Neural cell (in vitro differentiated cells): Measurements from ENCODE around the gene MSI2. TPM values are rescaled to one million over a fixed set of nuclear protein-coding genes. Genes with fewer than 3 reads are reported as not detected.

ENCODE experiments used
- H2AFZ ChIP-seq: fragments of 200-600, 300-800 bp; sonication (generic), shearing (Covaris generic); 2 replicates; pipeline ENCODE4 v1.6.0; 2014; ENCODE audit warnings: low read depth, mild to moderate bottlenecking, antibody characterized with exemption, low read length, moderate library complexity
- H3F3A ChIP-seq: fragments of 200-600 bp; shearing (Covaris generic); 2 replicates; pipeline ENCODE4 v1.6.1; 2016; ENCODE audit warnings: mild to moderate bottlenecking, moderate library complexity, mixed read lengths, antibody characterized with exemption, low read length; ENCODE audit not compliant: insufficient read depth, poor library complexity, severe bottlenecking
- H3K27ac ChIP-seq: fragments of 200-600, 300-800 bp; sonication (generic), shearing (Covaris generic); 2 replicates; pipeline ENCODE4 v1.5.1; 2014; ENCODE audit warnings: mild to moderate bottlenecking, low read length, moderate library complexity
- H3K27me3 ChIP-seq: fragments of 300-800, 200-600 bp; sonication (generic), shearing (Covaris generic); 2 replicates; pipeline ENCODE4 v1.6.0; 2014; ENCODE audit warnings: mild to moderate bottlenecking, low read depth, low read length, moderate library complexity; ENCODE audit not compliant: insufficient read depth
- H3K36me3 ChIP-seq: fragments of 300-800, 200-600 bp; sonication (generic), shearing (Covaris generic); 2 replicates; pipeline ENCODE4 v1.5.1; 2014; ENCODE audit warnings: mild to moderate bottlenecking, antibody characterized with exemption, low read length, moderate library complexity; ENCODE audit not compliant: insufficient read depth
- H3K4me2 ChIP-seq: fragments of 300-800, 200-600 bp; sonication (generic), shearing (Covaris generic); 2 replicates; pipeline ENCODE4 v1.6.0; 2014; ENCODE audit warnings: mild to moderate bottlenecking, low read length
- H3K4me3 ChIP-seq: fragments of 300-800, 200-600 bp; sonication (generic), shearing (Covaris generic); 2 replicates; pipeline ENCODE4 v1.5.1; 2014; ENCODE audit warnings: mild to moderate bottlenecking, low read length, moderate library complexity
- H3K79me2 ChIP-seq: fragments of 200-600 bp; shearing (Covaris generic); replicated peaks from 2 replicates; pipeline ENCODE4 v1.6.0; 2014; ENCODE audit warnings: mild to moderate bottlenecking, low read length, moderate library complexity; ENCODE audit not compliant: insufficient read depth
- H3K9ac ChIP-seq: fragments of 300-800, 200-600 bp; sonication (generic), shearing (Covaris generic); 2 replicates; pipeline ENCODE4 v1.6.1; 2016; ENCODE audit warnings: mild to moderate bottlenecking, low read length, mixed read lengths
- H3K9me2 ChIP-seq: fragments of 200-600 bp; shearing (Covaris generic); 2 replicates; pipeline ENCODE4 v1.6.1; 2016; ENCODE audit warnings: mild to moderate bottlenecking, low read length, mixed read lengths; ENCODE audit not compliant: insufficient read depth
- H3K9me3 ChIP-seq: fragments of 200-600, 300-800 bp; sonication (generic), shearing (Covaris generic); 2 replicates; pipeline ENCODE4 v1.6.1; 2016; ENCODE audit warnings: mild to moderate bottlenecking, mixed run types, low read length, moderate library complexity, mixed read lengths
- H4K20me1 ChIP-seq: fragments of 200-600 bp; shearing (Covaris generic); 2 replicates; pipeline ENCODE4 v1.6.1; 2016; ENCODE audit warnings: mild to moderate bottlenecking, mixed run types; ENCODE audit not compliant: insufficient read depth
- EP300 ChIP-seq: fragments of 450-650 bp; conservative IDR thresholded peaks from 2 replicates; pipeline ENCODE4 v1.6.1; 2014; ENCODE audit warnings: antibody characterized with exemption, mild to moderate bottlenecking, moderate library complexity; ENCODE audit not compliant: poor library complexity, severe bottlenecking
- EZH2 ChIP-seq: fragments of 200-600, 300-800 bp; shearing (Covaris generic), sonication (generic); IDR thresholded peaks from 2 replicates; pipeline ENCODE4 v1.6.1; 2014; ENCODE audit warnings: antibody characterized with exemption, low read length, borderline replicate concordance, mild to moderate bottlenecking; ENCODE audit not compliant: insufficient read depth, poor library complexity, severe bottlenecking
- MXI1 ChIP-seq: fragments of 450-650 bp; conservative IDR thresholded peaks from 2 replicates; pipeline ENCODE4 v1.6.1; 2014; ENCODE audit warnings: antibody characterized with exemption, mild to moderate bottlenecking; ENCODE audit not compliant: poor library complexity, severe bottlenecking
- POLR2AphosphoS5 ChIP-seq: IDR thresholded peaks from 2 replicates; pipeline ENCODE4 v1.6.1; 2012
- RAD21 ChIP-seq: fragments of 450-650 bp; conservative IDR thresholded peaks from 2 replicates; pipeline ENCODE4 v1.6.1; 2014; ENCODE audit warnings: antibody characterized with exemption, mild to moderate bottlenecking, moderate library complexity
- SMC3 ChIP-seq: fragments of 450-650 bp; conservative IDR thresholded peaks from 2 replicates; pipeline ENCODE4 v1.6.1; 2014; ENCODE audit warnings: antibody characterized with exemption, mild to moderate bottlenecking, moderate library complexity; ENCODE audit not compliant: poor library complexity
- TAF1 ChIP-seq: IDR thresholded peaks from 2 replicates; pipeline ENCODE4 v1.6.1; 2012; ENCODE audit warnings: low read depth
- polyA plus RNA-seq: library from polyadenylated mRNA; depleted of rRNA; stranded (reverse); fragments of >200 nt; gene quantifications from 2 replicates; pipeline ENCODE4 v1.2.3, GENCODE V29; 2014
- TF ChIP-seq, protein P1 (sequence below): fragments of 450-650 bp; IDR thresholded peaks from 2 replicates; pipeline ENCODE4 v1.5.1; 2014; ENCODE audit warnings: antibody characterized with exemption, mild to moderate bottlenecking, moderate library complexity; ENCODE audit not compliant: poor library complexity, severe bottlenecking
- TF ChIP-seq, protein P2 (sequence below): IDR thresholded peaks from 2 replicates; pipeline ENCODE4 v1.6.1; 2012; ENCODE audit warnings: borderline replicate concordance

The MSI2 gene
- polyA plus RNA-seq, 1 donor from 2014 or later = 61.4 TPM

DNA sequence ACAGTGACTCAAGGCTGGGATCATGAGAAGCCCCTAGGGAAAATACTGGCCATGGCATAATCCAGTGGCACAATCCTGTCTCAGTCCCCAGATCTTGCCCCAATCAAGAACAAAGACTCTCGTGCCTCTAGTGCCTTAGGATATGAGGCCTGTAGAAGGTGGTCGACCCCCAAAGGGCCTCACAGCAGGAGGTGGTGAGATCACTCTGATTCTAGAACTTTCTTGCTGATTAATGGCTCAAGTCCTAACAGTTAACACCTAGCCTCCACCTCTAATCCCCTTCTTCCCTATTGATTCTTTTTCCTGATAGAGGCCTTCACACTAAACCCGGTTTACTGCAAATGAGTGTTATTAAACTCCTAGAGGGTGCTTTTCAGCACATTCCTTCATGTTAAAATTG lies 312.0 kb downstream of the MSI2 start:
- Histone ChIP-seq H3K9me3 (no peaks in the 10 kb centered on the region), H3K27ac (no peak overlapping the region), H3F3A (no peaks in the 10 kb centered on the region), H3K4me2 (no peak overlapping the region), H3K9ac (no peak overlapping the region), H3K9me2 (no peaks in the 10 kb centered on the region), H2AFZ (no peak overlapping the region), H4K20me1 (no peaks in the 10 kb centered on the region), H3K27me3 (no peaks in the 10 kb centered on the region), H3K79me2 (peaks cover 19% of the 10 kb centered on the region), H3K36me3 (no peaks in the 10 kb centered on the region), H3K4me3 (no peak overlapping the region)
- TF ChIP-seq RAD21 = no peak
- no peak for TF ChIP-seq EP300
- no peak for TF ChIP-seq POLR2AphosphoS5
- no peak for TF ChIP-seq EZH2
- TF ChIP-seq, protein P1, sequence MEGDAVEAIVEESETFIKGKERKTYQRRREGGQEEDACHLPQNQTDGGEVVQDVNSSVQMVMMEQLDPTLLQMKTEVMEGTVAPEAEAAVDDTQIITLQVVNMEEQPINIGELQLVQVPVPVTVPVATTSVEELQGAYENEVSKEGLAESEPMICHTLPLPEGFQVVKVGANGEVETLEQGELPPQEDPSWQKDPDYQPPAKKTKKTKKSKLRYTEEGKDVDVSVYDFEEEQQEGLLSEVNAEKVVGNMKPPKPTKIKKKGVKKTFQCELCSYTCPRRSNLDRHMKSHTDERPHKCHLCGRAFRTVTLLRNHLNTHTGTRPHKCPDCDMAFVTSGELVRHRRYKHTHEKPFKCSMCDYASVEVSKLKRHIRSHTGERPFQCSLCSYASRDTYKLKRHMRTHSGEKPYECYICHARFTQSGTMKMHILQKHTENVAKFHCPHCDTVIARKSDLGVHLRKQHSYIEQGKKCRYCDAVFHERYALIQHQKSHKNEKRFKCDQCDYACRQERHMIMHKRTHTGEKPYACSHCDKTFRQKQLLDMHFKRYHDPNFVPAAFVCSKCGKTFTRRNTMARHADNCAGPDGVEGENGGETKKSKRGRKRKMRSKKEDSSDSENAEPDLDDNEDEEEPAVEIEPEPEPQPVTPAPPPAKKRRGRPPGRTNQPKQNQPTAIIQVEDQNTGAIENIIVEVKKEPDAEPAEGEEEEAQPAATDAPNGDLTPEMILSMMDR = no peak
- TF ChIP-seq, protein P2, sequence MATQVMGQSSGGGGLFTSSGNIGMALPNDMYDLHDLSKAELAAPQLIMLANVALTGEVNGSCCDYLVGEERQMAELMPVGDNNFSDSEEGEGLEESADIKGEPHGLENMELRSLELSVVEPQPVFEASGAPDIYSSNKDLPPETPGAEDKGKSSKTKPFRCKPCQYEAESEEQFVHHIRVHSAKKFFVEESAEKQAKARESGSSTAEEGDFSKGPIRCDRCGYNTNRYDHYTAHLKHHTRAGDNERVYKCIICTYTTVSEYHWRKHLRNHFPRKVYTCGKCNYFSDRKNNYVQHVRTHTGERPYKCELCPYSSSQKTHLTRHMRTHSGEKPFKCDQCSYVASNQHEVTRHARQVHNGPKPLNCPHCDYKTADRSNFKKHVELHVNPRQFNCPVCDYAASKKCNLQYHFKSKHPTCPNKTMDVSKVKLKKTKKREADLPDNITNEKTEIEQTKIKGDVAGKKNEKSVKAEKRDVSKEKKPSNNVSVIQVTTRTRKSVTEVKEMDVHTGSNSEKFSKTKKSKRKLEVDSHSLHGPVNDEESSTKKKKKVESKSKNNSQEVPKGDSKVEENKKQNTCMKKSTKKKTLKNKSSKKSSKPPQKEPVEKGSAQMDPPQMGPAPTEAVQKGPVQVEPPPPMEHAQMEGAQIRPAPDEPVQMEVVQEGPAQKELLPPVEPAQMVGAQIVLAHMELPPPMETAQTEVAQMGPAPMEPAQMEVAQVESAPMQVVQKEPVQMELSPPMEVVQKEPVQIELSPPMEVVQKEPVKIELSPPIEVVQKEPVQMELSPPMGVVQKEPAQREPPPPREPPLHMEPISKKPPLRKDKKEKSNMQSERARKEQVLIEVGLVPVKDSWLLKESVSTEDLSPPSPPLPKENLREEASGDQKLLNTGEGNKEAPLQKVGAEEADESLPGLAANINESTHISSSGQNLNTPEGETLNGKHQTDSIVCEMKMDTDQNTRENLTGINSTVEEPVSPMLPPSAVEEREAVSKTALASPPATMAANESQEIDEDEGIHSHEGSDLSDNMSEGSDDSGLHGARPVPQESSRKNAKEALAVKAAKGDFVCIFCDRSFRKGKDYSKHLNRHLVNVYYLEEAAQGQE = no peak
- no peak for TF ChIP-seq TAF1
- no peak for TF ChIP-seq SMC3
- TF ChIP-seq MXI1 = no peak

DNA sequence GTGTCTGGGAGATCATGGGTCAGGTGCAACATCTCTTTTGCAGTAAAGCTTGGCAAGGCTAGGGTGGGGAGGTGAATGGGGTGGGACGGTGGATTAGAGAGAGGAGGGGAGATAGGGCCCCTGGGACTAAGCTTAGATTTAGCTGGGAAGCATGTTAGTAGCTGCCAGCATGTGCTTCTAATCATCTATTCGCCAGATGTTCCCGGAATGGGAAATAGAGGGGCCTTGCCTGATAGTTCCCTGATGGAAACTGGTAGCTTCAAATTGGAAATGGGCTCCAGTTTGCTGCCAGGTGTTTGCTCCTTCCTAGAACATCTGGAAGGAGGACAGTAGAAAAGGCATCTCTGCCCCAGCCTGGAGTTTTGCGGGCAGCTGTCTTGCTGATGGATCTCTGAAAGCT lies 312.7 kb downstream of the MSI2 start:
- Histone ChIP-seq H3K9me3 (no peaks in the 10 kb centered on the region), H3K36me3 (no peaks in the 10 kb centered on the region), H4K20me1 (no peaks in the 10 kb centered on the region), H2AFZ (no peak overlapping the region), H3K4me3 (no peak overlapping the region), H3K9me2 (no peaks in the 10 kb centered on the region), H3K27ac (no peak overlapping the region), H3K27me3 (no peaks in the 10 kb centered on the region), H3K9ac (no peak overlapping the region), H3K4me2 (no peak overlapping the region), H3F3A (no peaks in the 10 kb centered on the region), H3K79me2 (peaks cover 15% of the 10 kb centered on the region)
- TF ChIP-seq, protein P1 = no peak
- TF ChIP-seq POLR2AphosphoS5 (no peak), RAD21 (no peak), MXI1 (no peak)
